Measurements from ENCODE around the gene ST14.
"Not testable (repeated sequence)": the region's sequence is repeated elsewhere in the genome, so short reads cannot be mapped to it uniquely, and the experiment has no call there.

Gene ST14

GRCh38 chr11:130172001-130172400 is 12.4 kb downstream of the ST14 start:
- not testable (repeated sequence) for H3K27ac Mint-ChIP-seq (ENCODE audit: low read depth); H3K4me1 Mint-ChIP-seq

GRCh38 chr11:130174642-130175041 is 15.1 kb downstream of the ST14 start:
- Mint-ChIP-seq H3K36me3 (ENCODE audit: insufficient read depth) (no peaks in the 10 kb centered on the region), H3K27ac (ENCODE audit: low read depth) (no peak overlapping the region), H3K27me3 (peaks cover 43% of the 10 kb centered on the region), H3K4me1 (no peaks in the 10 kb centered on the region), H3K4me3 (no peak overlapping the region), H3K9me3 (peaks cover 5% of the 10 kb centered on the region)
- DNase-seq (ENCODE audit: low spot score in 2 of 2) (no peak), ATAC-seq (replicated peaks; ENCODE audit: extremely low read depth, poor library complexity, severe bottlenecking) (no peak)

More at GRCh38 chr11:130172001-130172400, 12.4 kb downstream of the ST14 start:
- DNase-seq (ENCODE audit: low spot score in 2 of 2); H3K9me3 Mint-ChIP-seq; ATAC-seq (replicated peaks; ENCODE audit: extremely low read depth, poor library complexity, severe bottlenecking); H3K36me3 Mint-ChIP-seq (ENCODE audit: insufficient read depth); H3K4me3 Mint-ChIP-seq: not testable (repeated sequence)
- peaks cover 68% of the 10 kb centered on the region for H3K27me3 Mint-ChIP-seq

GRCh38 chr11:130175898-130176297 is 16.3 kb downstream of the ST14 start:
- no peaks in the 10 kb centered on the region for H3K4me1 Mint-ChIP-seq
- H3K27ac Mint-ChIP-seq (ENCODE audit: low read depth): no peak overlapping the region
- no peaks in the 10 kb centered on the region for H3K36me3 Mint-ChIP-seq (ENCODE audit: insufficient read depth)
- peaks cover 5% of the 10 kb centered on the region for H3K9me3 Mint-ChIP-seq
- ATAC-seq (replicated peaks; ENCODE audit: extremely low read depth, poor library complexity, severe bottlenecking): no peak
- no peak for DNase-seq (ENCODE audit: low spot score in 2 of 2)
- H3K4me3 Mint-ChIP-seq: no peak overlapping the region
- H3K27me3 Mint-ChIP-seq: peaks cover 45% of the 10 kb centered on the region

GRCh38 chr11:130177782-130178181 is 18.2 kb downstream of the ST14 start:
- DNase-seq (ENCODE audit: low spot score in 2 of 2): no peak
- Mint-ChIP-seq H3K27me3 (peaks cover 46% of the 10 kb centered on the region), H3K4me1 (no peaks in the 10 kb centered on the region), H3K27ac (ENCODE audit: low read depth) (no peak overlapping the region), H3K9me3 (peaks cover 5% of the 10 kb centered on the region), H3K36me3 (ENCODE audit: insufficient read depth) (no peaks in the 10 kb centered on the region), H3K4me3 (no peak overlapping the region)
- ATAC-seq (replicated peaks; ENCODE audit: extremely low read depth, poor library complexity, severe bottlenecking): no peak

GRCh38 chr11:130178441-130179339 is 19.1 kb downstream of the ST14 start:
- H3K36me3 Mint-ChIP-seq (ENCODE audit: insufficient read depth): no peaks in the 10 kb centered on the region
- H3K4me1 Mint-ChIP-seq: no peaks in the 10 kb centered on the region
- no peak overlapping the region for H3K4me3 Mint-ChIP-seq
- no peak for ATAC-seq (replicated peaks; ENCODE audit: extremely low read depth, poor library complexity, severe bottlenecking)
- DNase-seq (ENCODE audit: low spot score in 2 of 2): no peak
- no peak overlapping the region for H3K27ac Mint-ChIP-seq (ENCODE audit: low read depth)
- peaks cover 37% of the 10 kb centered on the region for H3K27me3 Mint-ChIP-seq
- H3K9me3 Mint-ChIP-seq: peaks cover 5% of the 10 kb centered on the region

GRCh38 chr11:130179396-130180306 is 20.1 kb downstream of the ST14 start:
- no peak for DNase-seq (ENCODE audit: low spot score in 2 of 2)
- Mint-ChIP-seq H3K4me3 (no peak overlapping the region), H3K36me3 (ENCODE audit: insufficient read depth) (no peaks in the 10 kb centered on the region), H3K27me3 (peaks cover 29% of the 10 kb centered on the region), H3K9me3 (peaks cover 4% of the 10 kb centered on the region), H3K4me1 (no peaks in the 10 kb centered on the region), H3K27ac (ENCODE audit: low read depth) (no peak overlapping the region)
- ATAC-seq (replicated peaks; ENCODE audit: extremely low read depth, poor library complexity, severe bottlenecking): no peak

- Mint-ChIP-seq H3K4me3 (no peak overlapping the region), H3K36me3 (ENCODE audit: insufficient read depth) (no peaks in the 10 kb centered on the region), H3K4me1 (no peaks in the 10 kb centered on the region), H3K9me3 (no peaks in the 10 kb centered on the region), H3K27ac (ENCODE audit: low read depth) (no peak overlapping the region), H3K27me3 (peaks cover 20% of the 10 kb centered on the region)
- no peak for DNase-seq (ENCODE audit: low spot score in 2 of 2)
- ATAC-seq (replicated peaks; ENCODE audit: extremely low read depth, poor library complexity, severe bottlenecking): no peak
These were observed 20.9 kb downstream of the ST14 start for GRCh38 chr11:130180491-130180890.

- peaks cover 18% of the 10 kb centered on the region for H3K27me3 Mint-ChIP-seq
- H3K4me3 Mint-ChIP-seq: no peak overlapping the region
- DNase-seq (ENCODE audit: low spot score in 2 of 2) (no peak), ATAC-seq (replicated peaks; ENCODE audit: extremely low read depth, poor library complexity, severe bottlenecking) (no peak)
- no peaks in the 10 kb centered on the region for H3K9me3 Mint-ChIP-seq
- H3K27ac Mint-ChIP-seq (ENCODE audit: low read depth): no peak overlapping the region
- H3K36me3 Mint-ChIP-seq (ENCODE audit: insufficient read depth): no peaks in the 10 kb centered on the region
- H3K4me1 Mint-ChIP-seq: no peaks in the 10 kb centered on the region
These were observed 21.3 kb downstream of the ST14 start for GRCh38 chr11:130180896-130181294.

GRCh38 chr11:130181295-130182272 is 22.0 kb downstream of the ST14 start:
- H3K27me3 Mint-ChIP-seq: peaks cover 21% of the 10 kb centered on the region
- no peak overlapping the region for H3K4me3 Mint-ChIP-seq
- no peaks in the 10 kb centered on the region for H3K36me3 Mint-ChIP-seq (ENCODE audit: insufficient read depth)
- H3K9me3 Mint-ChIP-seq: no peaks in the 10 kb centered on the region
- no peak for ATAC-seq (replicated peaks; ENCODE audit: extremely low read depth, poor library complexity, severe bottlenecking)
- no peaks in the 10 kb centered on the region for H3K4me1 Mint-ChIP-seq
- H3K27ac Mint-ChIP-seq (ENCODE audit: low read depth): no peak overlapping the region
- DNase-seq (ENCODE audit: low spot score in 2 of 2): no peak

GRCh38 chr11:130183878-130184610 is 24.5 kb downstream of the ST14 start:
- H3K4me1 Mint-ChIP-seq: no peaks in the 10 kb centered on the region
- H3K36me3 Mint-ChIP-seq (ENCODE audit: insufficient read depth): no peaks in the 10 kb centered on the region
- DNase-seq (ENCODE audit: low spot score in 2 of 2): no peak
- no peak overlapping the region for H3K4me3 Mint-ChIP-seq
- ATAC-seq (replicated peaks; ENCODE audit: extremely low read depth, poor library complexity, severe bottlenecking): no peak
- H3K27ac Mint-ChIP-seq (ENCODE audit: low read depth): no peak overlapping the region
- no peaks in the 10 kb centered on the region for H3K9me3 Mint-ChIP-seq
- peaks cover 27% of the 10 kb centered on the region for H3K27me3 Mint-ChIP-seq

- H3K9me3 Mint-ChIP-seq: no peaks in the 10 kb centered on the region
- H3K27me3 Mint-ChIP-seq: peaks cover 9% of the 10 kb centered on the region
- H3K27ac Mint-ChIP-seq (ENCODE audit: low read depth): no peak overlapping the region
- no peaks in the 10 kb centered on the region for H3K4me1 Mint-ChIP-seq
- ATAC-seq (replicated peaks; ENCODE audit: extremely low read depth, poor library complexity, severe bottlenecking) (no peak), DNase-seq (ENCODE audit: low spot score in 2 of 2) (no peak)
- no peak overlapping the region for H3K4me3 Mint-ChIP-seq
- H3K36me3 Mint-ChIP-seq (ENCODE audit: insufficient read depth): no peaks in the 10 kb centered on the region
These were observed 27.5 kb downstream of the ST14 start for GRCh38 chr11:130187096-130187495.
